K562 (cell line): ENCODE measurements around the gene SNUPN.

Experiments used
- KLF16 ChIP-seq: IDR thresholded peaks from 2 replicates; pipeline ENCODE4 v1.6.1; 2016; ENCODE audit warnings: antibody characterized with exemption
- STAT6 ChIP-seq: sonication (generic); formaldehyde crosslinking; IDR thresholded peaks from 2 replicates; pipeline ENCODE4 v1.8.1; 2023; ENCODE audit warnings: mild to moderate bottlenecking, missing genetic modification reagents

DNA sequence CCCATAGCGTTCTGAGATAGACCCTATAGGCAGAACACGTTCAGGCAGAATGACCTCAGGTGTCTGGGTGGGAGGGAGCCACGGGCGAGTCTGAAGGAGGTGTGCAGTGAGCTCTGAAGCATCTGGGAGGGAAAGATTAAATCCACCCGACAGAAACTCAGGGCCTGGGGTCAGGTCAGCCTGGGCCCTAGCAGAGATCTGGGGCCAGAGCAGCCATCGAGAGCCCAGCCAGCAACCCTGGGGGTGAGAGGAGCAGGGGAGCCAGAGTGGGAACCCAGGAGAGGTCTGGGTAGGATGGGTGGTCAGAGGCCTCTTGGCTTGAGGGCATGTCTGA lies 44.3 kb upstream of the SNUPN start:
- TF ChIP-seq STAT6, result no peak
- TF ChIP-seq KLF16, result no peak
